Fibroblast of skin of abdomen (primary cell): Measurements from ENCODE around the gene SEC61B. TPM values are rescaled to one million over a fixed set of nuclear protein-coding genes. Genes with fewer than 3 reads are reported as not detected.
A peak's percentile ranks its signal among the peaks of the same experiment; 100 is the strongest.

Experiments used
- DNase-seq: peaks from one replicate; pipeline ENCODE4 v3.0.0-alpha.2; 2013
- polyA plus RNA-seq, 2 experiments: library from polyadenylated mRNA; unstranded; fragments of 120-200 nt; gene quantifications; one replicate each; pipeline ENCODE4 v1.2.1, GENCODE V29; 2013; ENCODE audit not compliant: insufficient read length in 2 of 2

Gene SEC61B
- 221 TPM for polyA plus RNA-seq (2013, experiment 1 of 2; ENCODE audit: insufficient read length)
- polyA plus RNA-seq (2013, experiment 2 of 2; ENCODE audit: insufficient read length), result 238 TPM

DNA sequence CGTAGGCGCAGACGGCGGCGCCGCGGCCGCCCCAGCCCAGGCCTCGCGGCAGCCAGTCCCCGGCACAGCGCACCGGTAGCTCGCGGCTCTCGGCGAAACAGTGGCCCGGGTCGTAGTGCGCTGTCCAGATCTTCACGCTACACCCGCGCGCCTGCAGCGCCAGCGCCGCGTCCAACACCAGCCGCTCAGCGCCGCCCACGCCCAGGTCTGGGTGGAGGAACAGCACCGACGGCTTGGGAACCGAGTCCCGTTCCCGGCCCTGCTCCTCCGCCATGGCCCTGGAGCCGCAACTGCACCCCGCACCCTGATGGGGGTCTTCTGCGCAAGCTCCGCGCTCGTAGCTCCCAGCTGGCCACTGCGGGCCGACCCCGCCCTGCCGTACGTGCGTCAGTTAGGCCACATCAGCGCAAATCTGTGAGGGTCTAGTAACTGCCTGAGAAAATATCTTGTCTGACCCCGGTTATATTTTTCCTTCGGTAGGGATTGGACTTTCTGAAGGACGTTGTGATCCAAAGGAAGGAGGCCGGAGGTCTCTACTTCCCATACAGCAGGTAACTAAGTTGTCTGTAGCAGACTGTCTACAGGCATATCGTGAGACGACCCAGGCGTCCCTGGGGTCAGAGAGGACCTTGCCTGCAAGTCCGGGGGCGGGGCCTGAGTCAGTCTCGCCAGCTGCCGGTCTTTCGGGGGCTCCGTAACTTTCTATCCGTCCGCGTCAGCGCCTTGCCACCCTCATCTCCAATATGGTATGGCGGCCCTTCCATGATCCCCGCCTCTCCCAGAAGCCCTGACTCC, at the start of gene SEC61B, which contains the start of gene ALG2:
SEC61B (plus strand) TSS at position 662 of the 795 bp plus-strand sequence; CDS start at position 744, 82 bp downstream.
ALG2 (minus strand) TSS at position 322 of the 795 bp plus-strand sequence; CDS start at position 274, 48 bp downstream.
- peak; percentile 96 for DNase-seq

DNA sequence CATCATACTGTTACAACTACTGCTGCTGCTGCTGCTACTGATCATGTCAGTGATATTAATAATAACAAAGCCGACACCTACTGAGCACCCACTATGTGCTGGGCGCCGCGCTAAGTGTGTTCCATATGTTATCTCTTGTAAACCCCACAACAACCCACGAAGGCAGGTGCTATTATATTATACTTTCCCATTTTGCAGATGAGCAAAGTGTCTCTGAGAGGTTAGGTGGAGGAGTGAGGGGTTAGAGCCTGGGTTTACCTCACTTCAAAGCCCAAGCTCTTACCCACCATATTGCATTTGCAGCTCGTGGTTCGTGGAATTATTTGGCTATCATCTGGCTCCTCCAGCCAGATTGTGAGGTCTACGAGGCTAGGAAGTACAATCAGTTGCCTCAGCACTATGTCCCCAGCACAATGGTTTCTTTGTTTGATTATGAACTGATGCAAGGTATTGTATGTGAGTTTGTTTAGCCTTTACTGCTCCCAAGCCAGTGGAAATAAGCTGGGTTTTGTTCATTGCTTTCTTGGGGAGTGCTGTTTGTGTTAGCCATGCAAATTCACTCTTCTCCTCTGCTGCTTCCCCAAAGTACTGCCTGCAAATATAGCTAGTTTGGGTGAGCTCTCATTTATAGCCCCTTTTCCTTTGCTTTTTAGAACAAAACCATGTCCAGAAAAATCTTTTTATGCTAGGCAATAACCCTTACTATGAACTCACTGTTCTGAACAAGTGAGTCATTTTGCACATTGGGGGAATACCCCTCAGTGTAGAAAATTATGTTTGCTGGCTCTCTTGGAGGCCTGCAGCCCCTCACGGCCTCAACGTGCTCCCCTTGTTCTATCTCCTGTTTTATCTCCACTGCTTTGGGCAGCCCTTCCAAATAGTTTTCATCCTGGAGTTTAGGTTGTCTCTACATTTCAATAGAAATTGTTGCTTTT, 48.2 kb upstream of the SEC61B start:
- no peak for DNase-seq

DNA sequence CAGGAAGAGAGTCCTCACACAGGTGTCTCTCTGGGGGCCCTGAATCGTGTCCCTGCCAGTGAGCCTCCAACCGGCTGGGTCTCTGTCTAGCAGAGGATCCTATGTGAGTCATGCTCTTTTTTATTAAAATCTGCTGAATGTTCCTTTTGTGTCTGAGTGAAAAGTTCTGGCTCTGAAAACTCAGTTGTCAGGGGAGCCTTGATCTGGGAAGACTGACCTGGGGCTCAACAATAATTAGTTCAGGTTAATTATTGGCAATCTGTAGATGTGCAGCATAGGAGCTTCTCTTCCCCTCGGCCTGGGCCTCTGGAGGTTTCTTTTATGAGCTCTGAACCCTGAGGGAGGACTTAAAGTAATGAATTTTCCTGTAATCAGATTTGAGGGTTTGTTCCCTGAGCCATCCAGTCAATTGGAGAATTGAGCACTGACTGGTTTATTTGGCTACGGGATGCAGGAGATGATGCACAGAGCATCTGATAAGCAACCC, 45.5 kb upstream of the SEC61B start:
- no peak for DNase-seq

GRCh38 chr9:99177576-99178366, 44.3 kb upstream of the SEC61B start:
- DNase-seq, result no peak

DNA sequence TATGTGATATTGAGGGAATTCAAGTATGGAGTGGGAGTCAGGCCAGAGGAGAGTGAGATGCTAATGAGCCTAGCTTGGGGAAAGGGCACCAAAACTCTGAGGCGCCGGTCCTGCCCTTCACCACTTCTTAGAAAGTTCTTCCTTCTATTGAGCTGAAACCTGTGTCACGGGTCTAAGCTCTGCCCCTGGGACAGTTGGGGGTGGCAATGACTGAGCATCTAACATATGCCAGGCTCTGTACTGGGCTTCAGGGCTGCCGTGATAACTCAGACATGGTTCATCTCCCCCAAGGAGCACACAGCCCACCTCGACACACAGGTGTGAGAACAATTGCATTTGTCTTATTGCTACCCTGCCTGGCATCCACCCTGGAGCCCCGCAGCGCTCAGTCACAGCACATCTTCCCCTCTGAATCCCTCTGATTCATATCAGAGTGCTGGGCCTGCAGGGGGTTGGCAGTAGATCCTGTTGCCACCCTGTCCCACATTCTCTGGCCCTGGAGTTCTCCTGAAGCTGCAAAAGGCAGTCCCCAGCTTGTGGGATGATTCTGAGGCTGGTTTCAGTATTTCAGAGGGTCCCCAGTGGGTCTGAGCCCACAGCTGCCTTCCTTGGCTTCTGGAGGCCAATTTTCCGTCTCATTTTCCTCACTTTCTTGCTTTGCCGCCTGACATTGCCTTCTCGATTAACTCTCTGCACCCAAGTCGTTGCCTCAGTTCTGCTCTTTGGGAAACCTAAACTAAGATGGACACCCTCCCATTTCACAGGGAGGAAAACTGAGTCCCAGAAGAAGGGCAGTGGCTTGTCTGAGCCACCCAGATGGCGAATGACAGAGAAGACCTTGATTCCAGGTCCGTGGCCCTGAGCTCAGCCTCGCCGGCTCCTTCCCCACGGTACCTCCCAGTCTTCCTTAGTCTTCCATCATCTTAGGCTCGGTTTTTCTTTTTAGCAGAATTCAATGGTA, 42.9 kb upstream of the SEC61B start:
- DNase-seq, result no peak

- DNase-seq, result no peak
These were observed 41.9 kb upstream of the SEC61B start for GRCh38 chr9:99180199-99180598.

GRCh38 chr9:99180662-99181061, 41.4 kb upstream of the SEC61B start:
- no peak for DNase-seq

DNA sequence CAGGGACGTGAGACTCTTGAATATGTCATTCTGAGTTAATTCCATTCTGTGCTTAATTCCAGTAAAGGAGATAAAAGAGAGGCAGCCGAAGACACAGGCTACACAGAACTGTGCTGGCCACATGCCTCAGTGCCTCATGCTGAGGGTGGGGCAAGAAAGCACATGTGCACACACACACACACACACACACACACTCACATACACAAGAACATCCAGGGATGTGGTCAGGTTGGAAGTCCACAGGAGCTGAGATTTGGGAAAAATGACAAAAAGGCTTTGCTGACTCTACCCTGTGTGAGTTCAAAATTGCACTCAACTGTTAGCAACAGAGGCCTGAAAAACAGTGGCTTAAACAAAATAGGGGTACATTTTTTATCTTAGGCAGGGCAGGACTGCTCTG, 40.9 kb upstream of the SEC61B start:
- DNase-seq, result peak; percentile 24

GRCh38 chr9:99181621-99182020, 40.5 kb upstream of the SEC61B start:
- peak; percentile 78 for DNase-seq

- DNase-seq, result no peak
These were observed 39.7 kb upstream of the SEC61B start for GRCh38 chr9:99182356-99182755.

DNA sequence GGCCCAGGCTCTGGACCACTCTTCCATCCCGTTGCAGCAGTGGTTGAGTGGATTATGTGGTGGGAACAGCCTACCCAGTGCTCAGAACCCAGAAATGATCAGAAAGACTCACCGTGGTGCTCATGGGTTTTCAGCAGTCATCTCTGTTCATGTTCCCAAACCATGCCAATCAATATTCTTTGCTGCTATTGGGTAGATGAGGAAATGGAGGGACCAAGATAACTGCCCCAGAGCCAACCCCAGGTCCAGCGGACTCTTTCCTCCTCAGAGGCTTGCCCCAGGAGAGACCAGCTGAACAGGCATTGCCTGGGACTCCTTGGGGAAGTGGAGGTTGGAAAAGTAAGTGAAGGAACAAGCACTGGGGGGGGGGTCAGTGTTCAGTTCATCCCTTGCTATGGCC, 38.5 kb upstream of the SEC61B start:
- no peak for DNase-seq

DNA sequence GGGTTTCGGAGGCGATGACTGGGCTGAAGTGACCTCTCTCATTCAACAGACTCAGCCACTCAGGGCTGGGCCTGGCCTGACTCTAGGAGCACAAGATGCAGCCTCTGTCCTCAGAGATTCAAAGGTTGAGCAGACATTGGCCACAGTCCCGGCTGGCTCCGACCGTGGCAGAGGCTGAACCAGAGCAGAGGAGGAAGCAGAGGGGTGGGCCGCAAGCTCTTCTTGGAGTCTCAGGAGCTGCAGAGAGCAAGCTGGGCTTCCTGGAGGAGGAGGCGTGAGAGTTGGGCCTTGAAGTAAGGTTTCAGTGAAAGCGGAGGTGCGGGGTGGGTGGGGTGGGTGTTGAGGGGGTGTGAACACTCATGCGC, 38.0 kb upstream of the SEC61B start:
- no peak for DNase-seq

DNA sequence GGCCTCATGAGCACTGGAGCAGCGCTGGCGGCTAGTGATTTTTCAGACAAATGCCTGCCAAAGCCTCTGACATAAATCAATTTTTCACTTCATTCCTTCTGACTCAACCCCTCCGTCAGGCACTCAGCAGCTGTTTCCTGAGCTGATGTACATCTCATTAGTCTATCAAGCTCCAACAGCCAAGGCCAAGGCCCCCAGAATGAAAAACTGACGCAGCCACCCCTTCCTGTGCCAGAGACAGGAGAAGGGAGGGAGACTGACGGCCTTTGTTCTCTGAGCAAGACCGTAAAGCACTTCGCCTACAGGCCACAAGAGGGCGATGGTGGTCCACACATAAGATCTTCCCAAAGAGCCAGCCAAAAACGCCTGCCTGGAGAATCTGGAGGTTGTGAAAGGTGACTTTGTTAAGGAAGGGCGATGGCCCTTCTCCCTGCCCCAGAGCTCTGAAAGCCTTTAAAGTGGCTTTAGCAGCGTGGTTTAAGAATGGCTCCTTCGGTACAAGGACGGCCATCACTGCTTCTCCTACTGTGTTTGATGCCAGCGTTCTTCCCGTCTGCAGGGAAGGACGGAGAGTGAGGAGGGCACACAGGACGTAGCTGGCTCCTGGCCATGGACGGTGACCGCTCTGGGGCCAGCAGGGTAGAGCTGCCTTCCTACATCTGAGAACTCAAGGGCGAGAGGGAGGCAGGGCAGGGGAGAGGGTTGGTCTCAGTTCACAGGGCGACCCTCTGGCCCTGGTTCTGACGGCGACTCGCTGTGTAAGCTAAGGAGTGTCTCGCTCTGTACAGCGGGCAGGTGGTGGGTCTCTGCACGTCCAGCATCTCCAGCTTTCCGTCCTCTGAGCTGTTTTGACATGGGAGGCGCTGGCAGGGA, 37.4 kb upstream of the SEC61B start:
- peak; percentile 99 for DNase-seq

GRCh38 chr9:99185348-99185632, 36.8 kb upstream of the SEC61B start:
- no peak for DNase-seq

- no peak for DNase-seq
These were observed 36.1 kb upstream of the SEC61B start for GRCh38 chr9:99185934-99186333.

DNA sequence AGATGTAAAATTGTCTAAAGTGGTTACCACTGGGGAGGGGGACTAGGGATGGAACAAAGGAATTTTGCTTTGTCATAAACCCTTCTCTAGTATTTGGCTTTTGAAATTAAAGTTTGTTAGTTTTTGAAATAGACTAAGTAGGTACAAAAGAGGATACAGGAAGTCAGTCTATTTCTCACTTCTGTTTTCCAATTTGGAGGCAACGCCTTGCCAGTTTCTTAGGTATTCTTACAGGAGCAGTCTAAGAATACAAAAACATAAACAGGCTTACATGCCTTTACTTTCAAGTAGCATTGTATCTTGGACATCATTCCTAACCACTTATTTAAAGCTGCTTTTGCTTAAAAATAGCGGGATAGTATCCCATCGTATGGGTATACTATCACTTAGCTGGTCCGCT, 34.8 kb upstream of the SEC61B start:
- no peak for DNase-seq

DNA sequence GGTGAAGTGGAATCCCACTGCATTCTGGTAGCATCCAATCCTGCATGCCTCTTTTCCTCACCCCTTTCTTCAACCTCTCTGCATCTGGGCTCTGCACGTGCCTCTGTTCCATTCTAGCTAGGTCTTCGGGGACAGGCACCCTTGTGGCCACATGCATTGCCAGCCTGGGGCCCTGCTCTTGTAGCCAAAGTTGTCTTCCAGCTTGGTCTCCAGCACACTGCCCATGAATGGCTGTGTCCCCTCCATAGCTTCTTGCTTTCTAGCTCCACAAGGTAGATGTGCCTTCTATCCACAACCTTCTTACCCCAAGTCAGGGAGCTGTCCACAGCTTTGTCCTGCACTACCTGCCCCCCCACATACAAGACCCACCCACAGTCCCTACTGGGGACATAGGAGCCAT, 32.9 kb upstream of the SEC61B start:
- DNase-seq, result no peak

GRCh38 chr9:99189887-99190596, 32.0 kb upstream of the SEC61B start:
- no peak for DNase-seq

DNA sequence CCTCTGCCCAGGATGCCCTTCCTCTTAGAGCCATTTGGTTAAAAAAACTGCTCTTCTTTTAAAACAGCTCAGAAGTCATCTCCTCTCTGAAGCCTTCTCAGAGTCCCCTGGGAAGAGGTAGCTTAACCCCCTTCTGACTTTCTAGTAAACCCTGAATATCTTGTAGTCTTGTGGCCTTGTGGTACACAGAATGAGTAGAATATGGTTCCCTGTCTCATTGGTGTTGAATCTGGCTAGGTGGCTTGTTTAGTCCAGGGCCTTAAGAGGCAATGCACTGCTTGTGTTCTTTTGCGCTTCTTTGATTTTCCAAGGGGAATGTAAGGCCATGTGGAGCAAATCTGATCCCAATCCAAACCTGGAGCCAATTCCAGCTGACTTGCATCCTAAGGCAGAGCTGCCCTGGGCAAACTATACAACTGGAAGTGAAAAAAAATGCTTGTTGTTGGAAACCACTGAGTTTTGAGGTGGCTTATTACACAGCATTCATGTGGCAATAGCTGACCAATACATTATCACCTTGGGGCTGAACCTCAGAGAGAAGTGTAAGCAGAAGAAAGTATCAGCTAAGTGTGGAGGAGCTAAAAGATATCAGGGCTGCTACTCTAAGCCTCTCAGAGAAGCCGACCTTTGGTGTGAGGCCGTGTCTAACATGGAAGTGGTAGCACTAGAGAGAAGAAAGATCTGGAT, 31.3 kb upstream of the SEC61B start:
- DNase-seq, result no peak
